Left ventricle myocardium inferior (tissue), 1 donor: ENCODE results near the gene TAF8. TPM values are rescaled to one million over a fixed set of nuclear protein-coding genes. Genes with fewer than 3 reads are reported as not detected.
A peak's percentile ranks its signal among the peaks of the same experiment; 100 is the strongest.

Experiments
- DNase-seq: peaks from one replicate; pipeline ENCODE4 v3.0.0-alpha.2; 2020
- H3K27ac ChIP-seq: fragments of 200-600 bp; replicated peaks from 2 replicates; pipeline ENCODE4 v1.8.0; 2021
- H3K27me3 ChIP-seq: fragments of 200-600 bp; 2 replicates; pipeline ENCODE4 v1.8.0; 2021; ENCODE audit warnings: low read depth
- H3K36me3 ChIP-seq: fragments of 200-600 bp; 2 replicates; pipeline ENCODE4 v1.8.0; 2021
- H3K4me1 ChIP-seq: fragments of 200-600 bp; 2 replicates; pipeline ENCODE4 v1.8.0; 2021
- H3K4me3 ChIP-seq: fragments of 200-600 bp; 2 replicates; pipeline ENCODE4 v1.8.0; 2021; ENCODE audit warnings: mild to moderate bottlenecking, moderate library complexity
- H3K9me3 ChIP-seq: fragments of 200-600 bp; replicated peaks from 2 replicates; pipeline ENCODE4 v1.8.0; 2021
- CTCF ChIP-seq: fragments of 200-600 bp; IDR thresholded peaks from 2 replicates; pipeline ENCODE4 v1.8.0; 2021; ENCODE audit warnings: antibody characterized with exemption, mild to moderate bottlenecking, borderline replicate concordance
- intact Hi-C: fragments of 100-400 bp; cut with micrococcal nuclease; formaldehyde crosslinking; loops from one replicate; pipeline ENCODE4 v1.11.0; 2022
- total RNA-seq: library from RNA; stranded (reverse); fragmentation: NEBNext Ultra II Directional; extraction: Animal tissue kit (Norgen Biotek cat#: 25700); gene quantifications from one replicate; pipeline ENCODE4 v1.2.1, GENCODE V29; 2021
- donor health status: DM: no; HTN: yes; CAD: no; lungs with severe emphysema.

TAF8 gene
- total RNA-seq, 1 donor from 2014 or later = 28.5 TPM

DNA sequence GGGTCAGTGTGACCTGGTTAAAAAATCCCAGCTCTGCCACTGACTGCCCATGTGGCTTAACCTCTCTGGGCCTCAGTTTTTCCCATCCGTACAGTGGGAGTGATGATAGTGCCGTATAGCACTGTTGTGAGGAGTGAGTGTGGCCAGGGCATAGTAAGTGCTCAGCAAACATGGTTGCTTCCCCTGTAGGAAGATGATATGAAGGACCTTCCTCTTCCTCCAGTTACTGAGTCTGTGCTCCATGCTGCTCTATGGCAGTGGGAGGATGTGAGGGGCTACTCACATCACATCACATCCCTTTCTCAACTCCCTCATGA lies 79.0 kb downstream of the TAF8 start:
- no peaks in the 10 kb centered on the region for H3K36me3 ChIP-seq
- peaks cover 20% of the 10 kb centered on the region for H3K4me1 ChIP-seq
- H3K4me3 ChIP-seq = no peak overlapping the region
- H3K27ac ChIP-seq = peak overlapping the region; percentile 51
- no peaks in the 10 kb centered on the region for H3K27me3 ChIP-seq
- no peak for DNase-seq
- H3K9me3 ChIP-seq = no peaks in the 10 kb centered on the region
- intact Hi-C loops = no loop called here
- TF ChIP-seq CTCF = no peak

GRCh38 chr6:42131531-42131930 lies 81.2 kb downstream of the TAF8 start:
- DNase-seq = no peak

DNA sequence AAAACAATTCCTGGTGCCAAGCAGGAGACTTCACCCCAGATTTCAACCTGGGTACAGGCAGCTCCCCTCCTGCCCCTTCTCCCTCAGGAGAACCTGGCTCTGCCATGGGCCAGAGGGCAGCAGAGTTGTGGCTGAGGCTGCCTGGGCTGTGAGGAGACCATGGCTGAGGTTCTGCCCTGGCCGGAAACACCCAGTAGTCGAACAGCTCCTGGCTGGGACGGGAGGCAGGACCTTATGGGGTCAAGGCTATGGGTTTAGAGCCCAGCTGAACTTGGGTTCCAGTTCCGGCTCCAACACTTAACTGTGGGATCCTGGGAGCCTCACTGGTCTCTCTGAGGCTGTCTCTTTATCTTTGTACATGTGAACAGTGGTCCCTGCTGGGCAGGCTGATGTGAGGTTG lies 83.6 kb downstream of the TAF8 start:
- Histone ChIP-seq H3K27me3 (no peaks in the 10 kb centered on the region), H3K36me3 (no peaks in the 10 kb centered on the region), H3K4me1 (peaks cover 7% of the 10 kb centered on the region), H3K27ac (no peak overlapping the region), H3K9me3 (no peaks in the 10 kb centered on the region), H3K4me3 (no peak overlapping the region)
- no peak for TF ChIP-seq CTCF
- no peak for DNase-seq
- intact Hi-C loops = no loop called here

More at GRCh38 chr6:42131531-42131930, 81.2 kb downstream of the TAF8 start:
- H3K9me3 ChIP-seq = no peaks in the 10 kb centered on the region
- peaks cover 16% of the 10 kb centered on the region for H3K4me1 ChIP-seq
- H3K27me3 ChIP-seq = no peaks in the 10 kb centered on the region
- TF ChIP-seq CTCF = no peak
- intact Hi-C loops = no loop called here
- no peak overlapping the region for H3K27ac ChIP-seq
- H3K36me3 ChIP-seq = no peaks in the 10 kb centered on the region
- H3K4me3 ChIP-seq = no peak overlapping the region

GRCh38 chr6:42135161-42135560 lies 84.8 kb downstream of the TAF8 start:
- no peak for TF ChIP-seq CTCF
- H3K27ac ChIP-seq = no peak overlapping the region
- no peak for DNase-seq
- no peaks in the 10 kb centered on the region for H3K4me1 ChIP-seq
- H3K27me3 ChIP-seq = no peaks in the 10 kb centered on the region
- intact Hi-C loops = no loop called here
- no peaks in the 10 kb centered on the region for H3K36me3 ChIP-seq
- no peak overlapping the region for H3K4me3 ChIP-seq
- no peaks in the 10 kb centered on the region for H3K9me3 ChIP-seq

DNA sequence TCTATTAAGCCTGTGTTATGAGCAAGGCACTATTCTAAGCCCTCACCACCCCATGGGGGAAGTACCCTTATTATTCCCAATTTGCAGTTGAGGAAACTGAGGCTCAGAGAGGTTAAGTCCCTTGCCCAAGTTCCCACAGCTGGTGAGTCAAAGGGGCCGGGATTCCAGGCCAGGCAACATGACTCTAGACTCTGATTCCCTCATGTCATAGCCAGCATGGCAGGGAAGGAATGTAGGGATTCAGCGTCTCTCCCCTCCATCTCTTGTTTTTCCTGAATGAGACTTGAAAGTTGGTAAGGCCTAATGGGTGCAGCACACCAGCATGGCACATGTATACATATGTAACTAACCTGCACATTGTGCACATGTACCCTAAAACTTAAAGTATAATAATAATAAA lies 85.4 kb downstream of the TAF8 start:
- intact Hi-C loops = no loop called here
- Histone ChIP-seq H3K4me1 (no peaks in the 10 kb centered on the region), H3K9me3 (no peaks in the 10 kb centered on the region), H3K27ac (no peak overlapping the region), H3K36me3 (no peaks in the 10 kb centered on the region), H3K27me3 (no peaks in the 10 kb centered on the region), H3K4me3 (no peak overlapping the region)
- no peak for TF ChIP-seq CTCF
- no peak for DNase-seq
